Activated T-helper 9 cell treated with anti-CD3 and anti-CD28 coated beads, Interleukin-2, amount 50 U/mL, for 16 hours (primary cell): ENCODE data around the gene HORMAD1.
A peak's percentile ranks its signal among the peaks of the same experiment; 100 is the strongest.
"Not testable (repeated sequence)": the region's sequence is repeated elsewhere in the genome, so short reads cannot be mapped to it uniquely, and the experiment has no call there.

Experiments
- DNase-seq: peaks from one replicate; pipeline ENCODE4 v3.0.0-alpha.2; 2020; ENCODE audit warnings: low read depth

The HORMAD1 gene

GRCh38 chr1:150696995-150697927 lies 23.4 kb downstream of the HORMAD1 start, which contains the start of gene GOLPH3L:
Gene GOLPH3L, minus strand, starts transcription at chr1:150697154. Its CDS starts 2,316 bp downstream, at chr1:150694838.
- DNase-seq: peak; percentile 79

- no peak for DNase-seq
Measured at GRCh38 chr1:150696590-150696989, 24.1 kb downstream of the HORMAD1 start.

- DNase-seq: no peak
Measured at GRCh38 chr1:150696162-150696561, 24.5 kb downstream of the HORMAD1 start.

GRCh38 chr1:150695561-150695960 lies 25.1 kb downstream of the HORMAD1 start:
- no peak for DNase-seq

DNA sequence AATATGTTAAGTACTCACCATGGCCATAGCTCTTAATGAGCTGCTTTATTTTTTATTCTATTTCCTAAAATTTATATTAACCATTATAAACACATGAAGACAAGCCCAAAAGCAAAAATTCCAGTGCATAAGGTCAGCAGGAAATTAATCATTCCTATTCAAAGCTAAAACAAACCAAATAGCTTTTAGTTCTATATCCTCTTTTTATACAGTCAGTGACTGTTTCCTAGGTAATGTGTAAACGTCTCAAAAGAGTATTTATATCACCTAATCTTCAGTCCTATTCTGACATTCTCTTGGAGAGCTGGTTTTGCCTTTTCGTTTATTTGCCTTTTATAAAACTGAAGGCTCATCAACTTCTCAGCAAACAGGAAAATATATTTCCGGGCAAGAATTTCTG lies 28.0 kb downstream of the HORMAD1 start:
- no peak for DNase-seq

DNA sequence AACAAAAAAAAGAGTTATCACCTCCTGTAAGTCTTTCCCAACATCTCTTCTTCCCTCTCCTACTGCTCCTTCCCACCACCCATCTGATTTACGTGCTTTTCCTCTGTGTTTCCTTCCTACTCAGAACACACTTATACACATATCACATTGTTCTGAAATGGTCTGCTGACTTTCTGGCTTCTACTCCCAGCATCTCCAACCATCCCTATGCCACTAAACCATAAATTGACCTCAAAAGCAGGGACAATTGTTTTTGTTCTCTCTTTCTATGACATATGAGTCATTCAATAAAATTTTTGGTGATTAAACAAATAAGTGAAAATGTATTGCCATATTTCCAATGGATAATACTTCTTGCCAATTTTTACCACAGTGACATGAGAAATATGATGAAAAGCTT lies 31.9 kb downstream of the HORMAD1 start:
- no peak for DNase-seq

DNA sequence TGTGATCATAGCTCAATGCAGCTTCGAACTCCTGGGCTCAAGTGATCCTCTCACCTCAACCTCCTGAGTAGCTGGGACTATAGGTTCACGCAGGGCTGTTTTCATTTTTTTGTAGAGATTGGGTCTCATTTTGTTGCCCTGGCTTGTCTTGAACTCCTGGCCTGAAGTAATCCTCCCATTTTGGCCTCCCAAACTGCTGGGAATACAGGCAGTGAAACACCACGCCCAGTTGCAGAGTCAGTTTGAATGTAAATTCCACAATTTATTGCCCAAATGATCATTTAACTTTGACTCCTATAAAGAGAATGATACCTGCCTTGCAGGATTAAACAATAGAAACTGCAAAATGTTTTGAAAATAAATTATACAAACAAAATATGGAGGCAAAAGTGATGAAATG lies 34.4 kb downstream of the HORMAD1 start:
- DNase-seq: no peak

- no peak for DNase-seq
Measured at GRCh38 chr1:150683914-150684313, 36.8 kb downstream of the HORMAD1 start.

GRCh38 chr1:150678988-150679387 lies 41.7 kb downstream of the HORMAD1 start:
- DNase-seq: no peak

DNA sequence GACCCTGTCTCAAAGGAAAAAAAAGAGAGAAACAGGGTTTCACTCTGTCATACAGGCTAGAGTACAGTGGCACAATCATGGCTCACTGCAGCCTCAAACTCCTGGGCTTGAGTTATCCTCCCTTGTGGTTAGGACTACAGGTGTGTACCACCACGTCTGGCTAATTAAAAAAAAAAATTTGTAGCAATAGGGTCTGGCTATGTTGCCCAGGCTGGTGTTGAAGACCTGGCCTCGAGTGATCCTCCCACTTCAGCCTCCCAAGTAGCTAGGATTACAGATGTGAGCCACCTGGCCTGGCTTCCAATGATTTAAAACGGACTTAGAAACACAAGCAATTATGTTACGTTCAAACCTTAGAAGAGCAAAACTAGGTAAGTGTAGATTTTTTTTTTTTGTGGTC lies 45.8 kb downstream of the HORMAD1 start:
- no peak for DNase-seq

DNA sequence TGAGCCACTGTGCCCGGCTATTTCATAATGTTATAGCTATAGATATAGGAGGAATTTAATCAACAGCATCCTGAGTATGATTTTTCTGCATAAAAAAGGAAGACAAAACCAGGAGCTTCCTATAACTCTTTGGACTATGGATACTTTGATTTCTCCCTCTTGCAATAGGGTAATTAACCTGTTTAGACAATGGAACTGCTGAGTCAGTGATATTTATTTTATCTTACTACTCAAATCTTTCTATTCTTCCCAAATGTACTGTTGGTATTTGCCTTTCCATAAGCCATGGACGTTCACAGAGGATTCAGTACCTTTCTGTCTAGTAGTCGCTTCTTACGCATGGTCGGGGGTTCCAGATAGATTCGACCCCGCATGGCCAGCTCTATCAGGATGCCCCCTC lies 57.4 kb downstream of the HORMAD1 start:
- no peak for DNase-seq

DNA sequence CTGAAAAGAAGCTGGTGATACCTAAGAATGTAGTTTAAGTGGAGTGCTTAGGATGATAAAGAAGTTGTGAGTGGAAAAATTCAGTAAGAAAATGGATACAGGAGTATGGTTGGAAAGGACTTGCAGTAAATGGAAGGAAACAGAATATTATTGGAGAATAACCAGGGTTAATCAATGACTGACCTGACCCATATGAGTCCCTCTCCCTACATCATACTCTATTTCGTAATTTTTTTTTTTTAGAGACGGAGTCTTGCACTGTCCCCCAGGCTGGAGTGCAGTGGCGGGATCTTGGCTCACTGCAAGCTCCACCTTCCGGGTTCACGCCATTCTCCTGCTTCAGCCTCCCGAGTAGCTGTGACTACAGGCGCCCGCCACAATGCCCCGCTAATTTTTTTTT lies 57.9 kb downstream of the HORMAD1 start:
- no peak for DNase-seq

GRCh38 chr1:150661156-150661555 lies 59.5 kb downstream of the HORMAD1 start:
- DNase-seq: no peak

DNA sequence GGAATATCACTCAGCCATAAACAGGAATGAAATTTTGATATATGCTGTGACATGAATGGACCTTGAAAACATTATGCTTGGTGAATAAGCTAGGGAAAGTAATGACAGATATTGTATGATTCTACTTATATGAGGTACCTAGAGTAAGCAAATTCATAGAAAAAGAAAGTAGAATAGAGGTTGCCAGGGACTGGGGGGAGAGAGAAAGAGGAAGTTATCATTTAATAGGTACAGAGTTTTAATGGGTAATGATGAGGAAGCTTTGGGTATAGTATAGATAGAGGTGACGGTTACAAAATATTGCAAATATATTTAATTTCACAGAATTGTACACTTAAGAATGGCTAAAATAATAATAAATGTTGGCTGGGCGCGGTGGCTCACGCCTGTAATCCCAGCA lies 60.1 kb downstream of the HORMAD1 start:
- DNase-seq: no peak

GRCh38 chr1:150657064-150657463 lies 63.6 kb downstream of the HORMAD1 start:
- not testable (repeated sequence) for DNase-seq

GRCh38 chr1:150654635-150655034 lies 66.1 kb downstream of the HORMAD1 start:
- not testable (repeated sequence) for DNase-seq

DNA sequence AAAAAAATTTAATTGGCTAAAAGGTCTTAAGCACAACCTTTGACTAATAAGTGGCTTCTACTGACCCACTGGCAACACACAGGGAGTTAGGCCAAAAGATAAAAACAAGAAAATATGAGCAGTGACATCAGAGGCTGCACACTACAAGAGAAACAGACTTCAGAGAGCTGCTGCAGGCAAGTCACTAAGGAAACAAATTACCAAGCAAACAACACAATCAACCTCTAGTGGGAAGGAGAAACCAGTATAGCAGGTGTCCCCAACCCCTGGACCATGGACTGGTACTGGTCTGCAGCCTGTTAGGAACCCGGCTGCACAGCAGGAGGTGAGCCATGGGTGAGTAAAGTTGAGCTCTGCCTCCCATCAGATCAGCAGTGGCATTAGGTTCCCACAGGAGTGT lies 70.5 kb downstream of the HORMAD1 start:
- DNase-seq: no peak

DNA sequence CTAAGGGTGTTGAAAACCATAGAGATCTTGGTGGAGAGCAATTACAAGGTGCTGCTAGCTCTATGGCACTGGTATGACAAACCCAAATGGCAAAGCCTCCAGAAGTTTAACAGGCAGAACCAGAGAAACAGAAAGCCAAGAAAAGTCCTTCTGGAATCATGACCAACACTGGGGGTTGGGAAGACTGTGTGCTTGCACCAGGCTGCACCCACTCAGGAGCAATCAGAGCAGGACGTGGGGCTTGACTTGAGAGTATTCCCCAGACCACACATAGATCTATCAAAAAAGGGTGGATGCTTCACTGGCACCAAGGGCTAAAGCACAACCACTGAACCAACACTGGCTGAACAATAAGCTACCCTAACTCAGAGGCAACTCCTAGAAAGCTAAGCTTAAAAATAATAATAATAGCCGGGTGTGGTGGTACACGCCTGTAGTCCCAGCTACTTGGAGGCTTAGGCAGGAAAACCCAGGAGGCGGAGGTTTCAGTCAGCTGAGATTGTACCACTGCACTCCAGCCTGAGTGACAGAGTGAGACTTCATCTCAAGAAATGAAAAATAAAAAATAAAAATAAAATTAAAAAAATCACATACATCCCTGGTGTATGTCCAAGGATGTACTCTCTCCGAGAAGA lies 71.1 kb downstream of the HORMAD1 start:
- DNase-seq: no peak
